A549 (cell line): Measurements from ENCODE around the gene DUSP10. TPM values are rescaled to one million over a fixed set of nuclear protein-coding genes. Genes with fewer than 3 reads are reported as not detected.

Source experiments
- ATAC-seq, 2 experiments: fragments of 200-7000 bp in 1 of 2; fragments of >200 bp in 1 of 2; cut with Nextera tagmentation in 1 of 2; cut with Tn5 transposase in 1 of 2; 3 replicates each; pipeline versions ENCODE4 v1.8.0 to v1.9.1; 2018 to 2020; ENCODE audit warnings: mild to moderate bottlenecking in 1 of 2, moderate library complexity in 1 of 2
- CTCF ChIA-PET: fragments of 300-600 bp; sonication (Branson Sonifier 250); formaldehyde crosslinking; extraction: SDS; loops from one replicate; lab custom pipeline; 2021; ENCODE audit warnings: antibody characterized with exemption, inconsistent platforms; lab: Yijun Ruan, JAX
- POLR2A ChIA-PET: fragments of 350-600 bp; formaldehyde crosslinking; extraction: SDS; loops from one replicate; lab custom pipeline; 2021; ENCODE audit warnings: antibody characterized with exemption, inconsistent platforms; lab: Yijun Ruan, JAX
- DNase-seq, 2 experiments: peaks; one replicate each; pipeline versions ENCODE4 v3.0.0 to v3.0.0-alpha.2; 2011 to 2016; ENCODE audit warnings: low read depth in 1 of 2, low spot score in 1 of 2
- FAIRE-seq: peaks from 2 replicates; lab custom pipeline; 2011; peaks lifted over from hg19 to GRCh38; lab: Jason Lieb, UNC
- H3K27ac ChIP-seq, 2 experiments: fragments of >200 bp; sonication (Bioruptor Twin); formaldehyde crosslinking; 3 replicates each; pipeline ENCODE4 v1.5.1; 2016 to 2017
- H3K4me1 ChIP-seq: fragments of >200 bp; sonication (Bioruptor Twin); formaldehyde crosslinking; 3 replicates; pipeline ENCODE4 v1.6.1; 2016
- H3K4me2 ChIP-seq: fragments of >200 bp; sonication (Bioruptor Twin); formaldehyde crosslinking; 3 replicates; pipeline ENCODE4 v1.6.1; 2016
- H3K4me3 ChIP-seq: fragments of >200 bp; sonication (Bioruptor Twin); formaldehyde crosslinking; 3 replicates; pipeline ENCODE4 v1.5.1; 2016
- H3K9me3 ChIP-seq: fragments of >200 bp; sonication (Bioruptor Twin); formaldehyde crosslinking; 3 replicates; pipeline ENCODE4 v1.6.1; 2016
- ATOH8 ChIP-seq: fragments of 250-450 bp; sonication (Bioruptor Pico); IDR thresholded peaks from 2 replicates; pipeline ENCODE4 v1.5.0; 2020; ENCODE audit warnings: low read depth, mild to moderate bottlenecking, moderate library complexity
- CBX2 ChIP-seq: fragments of 200-600 bp; sonication (generic); IDR thresholded peaks from 2 replicates; pipeline ENCODE4 v1.6.1; 2016; ENCODE audit warnings: low read depth, mild to moderate bottlenecking, borderline replicate concordance
- FOXS1 ChIP-seq: fragments of 250-450 bp; sonication (Bioruptor Pico); IDR thresholded peaks from 2 replicates; pipeline ENCODE4 v1.5.0; 2020; ENCODE audit warnings: mild to moderate bottlenecking, moderate library complexity
- GATA3 ChIP-seq: IDR thresholded peaks from 2 replicates; pipeline ENCODE4 v1.6.1; 2012; ENCODE audit warnings: borderline replicate concordance
- KDM1A ChIP-seq: fragments of 200-600 bp; sonication (generic); IDR thresholded peaks from 2 replicates; pipeline ENCODE4 v1.6.1; 2016; ENCODE audit warnings: low read depth, mild to moderate bottlenecking
- RARB ChIP-seq: fragments of 250-450 bp; sonication (Bioruptor Pico); IDR thresholded peaks from 2 replicates; pipeline ENCODE4 v1.8.0; 2021; ENCODE audit warnings: mild to moderate bottlenecking, moderate library complexity
- RNF2 ChIP-seq: fragments of 200-600 bp; sonication (generic); IDR thresholded peaks from 2 replicates; pipeline ENCODE4 v1.6.1; 2016; ENCODE audit warnings: low read depth, mild to moderate bottlenecking, antibody characterized with exemption, moderate library complexity, borderline replicate concordance
- TP53 ChIP-seq: fragments of 250-450 bp; sonication (Bioruptor Pico); IDR thresholded peaks from 2 replicates; pipeline ENCODE4 v1.5.0; 2021; ENCODE audit warnings: mild to moderate bottlenecking, moderate library complexity
- ZNF302 ChIP-seq: fragments of 250-450 bp; sonication (Bioruptor Pico); IDR thresholded peaks from 2 replicates; pipeline ENCODE4 v1.9.0; 2021; ENCODE audit warnings: inconsistent platforms, mild to moderate bottlenecking, moderate library complexity
- WGBS: methylation state at CpG from one replicate; pipeline ENCODE4 v1.1.6; 2017; ENCODE audit errors: missing lambda C conversion rate; 5-methylcytosine and 5-hydroxymethylcytosine counted together
- polyA plus RNA-seq, 4 experiments: library from polyadenylated mRNA; depleted of rRNA in 3 of 4; stranded (reverse); fragments of >200 nt; fragmentation: RNase III in 1 of 4; extraction: RNeasy Plus Mini Kit Qiagen cat#74134 plus additional on column Dnase treatment in 1 of 4; gene quantifications; 2 replicates in 3 of 4; 3 replicates in 1 of 4; pipeline ENCODE4 v1.2.3, GENCODE V29; 2011 to 2017
- TF ChIP-seq, protein P1 (sequence below): IDR thresholded peaks from 2 replicates; pipeline ENCODE4 v1.6.1; 2012

Gene DUSP10
- polyA plus RNA-seq, 2 of the 4 experiments (the other 2 are of a cell fraction), result 4.8 to 5.2 TPM

- H3K4me3 ChIP-seq, result no peak overlapping the region
- POLR2A ChIA-PET, result no interaction called here
- CTCF ChIA-PET, result no interaction called here
- H3K27ac ChIP-seq, result no peak overlapping the region
- WGBS, result 67% methylated on average over 8 of the region's 8 CpGs
- DNase-seq (no peak), ATAC-seq (no peak), FAIRE-seq (no peak)
- H3K9me3 ChIP-seq, result no peaks in the 10 kb centered on the region
- no peaks in the 10 kb centered on the region for H3K4me1 ChIP-seq
- TF ChIP-seq CBX2 (no peak), ZNF302 (CRISPR knock-in tag) (no peak), RARB (CRISPR knock-in tag) (no peak), RNF2 (no peak), ATOH8 (CRISPR knock-in tag) (no peak), KDM1A (no peak), GATA3 (no peak), FOXS1 (CRISPR knock-in tag) (no peak), TP53 (CRISPR knock-in tag) (no peak)
- TF ChIP-seq, protein P1, sequence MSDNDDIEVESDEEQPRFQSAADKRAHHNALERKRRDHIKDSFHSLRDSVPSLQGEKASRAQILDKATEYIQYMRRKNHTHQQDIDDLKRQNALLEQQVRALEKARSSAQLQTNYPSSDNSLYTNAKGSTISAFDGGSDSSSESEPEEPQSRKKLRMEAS, result no peak
- H3K4me2 ChIP-seq, result no peak overlapping the region
Measured at GRCh38 chr1:221655766-221656305, 86.1 kb downstream of the DUSP10 start.
